Measurements from ENCODE around the gene SSRP1. TPM values are rescaled to one million over a fixed set of nuclear protein-coding genes. Genes with fewer than 3 reads are reported as not detected.

Gene SSRP1
- polyA plus RNA-seq, 1 donor from 2014 or later = 84.7 TPM

DNA sequence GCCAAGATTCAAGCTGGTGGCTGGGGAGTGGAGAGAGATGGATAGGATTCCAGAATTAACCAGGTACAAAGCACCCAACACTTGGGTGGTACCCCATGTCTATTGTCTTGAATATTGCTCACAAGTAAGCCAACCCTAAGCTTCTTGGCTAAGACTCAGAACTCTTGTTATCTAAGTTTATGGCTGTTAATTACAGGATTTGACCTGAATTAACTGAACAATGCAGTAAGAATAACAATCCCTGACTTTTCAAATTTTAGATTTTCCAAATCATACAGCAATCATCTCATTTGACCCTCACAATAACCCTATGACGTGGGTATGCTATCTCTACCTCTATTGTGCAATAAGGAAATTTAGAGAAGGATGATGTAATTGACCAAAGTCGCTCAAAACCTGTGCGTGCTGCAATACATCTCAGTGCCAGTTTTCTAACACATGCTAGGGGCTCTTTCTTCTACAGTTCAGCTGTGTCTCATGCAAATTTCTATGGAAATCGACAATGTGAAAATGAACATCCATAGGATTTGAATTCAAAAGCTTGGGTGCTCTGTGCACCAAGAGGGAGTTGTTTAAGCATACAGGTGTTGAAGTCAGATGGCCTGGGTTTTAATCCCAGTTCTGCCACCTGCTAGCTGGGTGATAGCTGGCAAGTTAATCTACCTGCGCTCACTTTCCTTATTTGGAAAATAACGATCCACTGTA is 58.6 kb downstream of the SSRP1 start:
- Histone ChIP-seq H3K27ac (ENCODE audit: low read length) (no peak overlapping the region), H3K9me3 (ENCODE audit: low read length) (no peaks in the 10 kb centered on the region), H3K27me3 (ENCODE audit: insufficient read depth, low read depth, low read length) (no peaks in the 10 kb centered on the region), H3K4me2 (ENCODE audit: low read length) (no peak overlapping the region), H4K20me1 (ENCODE audit: insufficient read depth) (no peaks in the 10 kb centered on the region), H3K9ac (ENCODE audit: low read length) (peak overlapping the region; percentile 3), H3F3A (ENCODE audit: insufficient read depth, low read length, poor library complexity, severe bottlenecking) (no peaks in the 10 kb centered on the region), H2AFZ (ENCODE audit: low read depth, low read length) (peak overlapping the region; percentile 51), H3K4me3 (ENCODE audit: low read length) (no peak overlapping the region), H3K79me2 (replicated peaks; ENCODE audit: insufficient read depth, low read length) (no peaks in the 10 kb centered on the region), H3K9me2 (ENCODE audit: insufficient read depth, low read length) (no peaks in the 10 kb centered on the region), H3K36me3 (ENCODE audit: insufficient read depth, low read length) (no peaks in the 10 kb centered on the region)
- TF ChIP-seq SMC3 (conservative IDR thresholded peaks at IDR 0.05; ENCODE audit: poor library complexity) (no peak), EZH2 (IDR thresholded peaks at IDR 0.05; ENCODE audit: borderline replicate concordance, insufficient read depth, low read length, poor library complexity, severe bottlenecking) (no peak), EP300 (conservative IDR thresholded peaks at IDR 0.05; ENCODE audit: poor library complexity, severe bottlenecking) (no peak), MXI1 (conservative IDR thresholded peaks at IDR 0.05; ENCODE audit: poor library complexity, severe bottlenecking) (no peak), RAD21 (conservative IDR thresholded peaks at IDR 0.05) (no peak), TAF1 (IDR thresholded peaks at IDR 0.05; ENCODE audit: low read depth) (no peak), POLR2AphosphoS5 (IDR thresholded peaks at IDR 0.05) (no peak)
- TF ChIP-seq, protein P1, sequence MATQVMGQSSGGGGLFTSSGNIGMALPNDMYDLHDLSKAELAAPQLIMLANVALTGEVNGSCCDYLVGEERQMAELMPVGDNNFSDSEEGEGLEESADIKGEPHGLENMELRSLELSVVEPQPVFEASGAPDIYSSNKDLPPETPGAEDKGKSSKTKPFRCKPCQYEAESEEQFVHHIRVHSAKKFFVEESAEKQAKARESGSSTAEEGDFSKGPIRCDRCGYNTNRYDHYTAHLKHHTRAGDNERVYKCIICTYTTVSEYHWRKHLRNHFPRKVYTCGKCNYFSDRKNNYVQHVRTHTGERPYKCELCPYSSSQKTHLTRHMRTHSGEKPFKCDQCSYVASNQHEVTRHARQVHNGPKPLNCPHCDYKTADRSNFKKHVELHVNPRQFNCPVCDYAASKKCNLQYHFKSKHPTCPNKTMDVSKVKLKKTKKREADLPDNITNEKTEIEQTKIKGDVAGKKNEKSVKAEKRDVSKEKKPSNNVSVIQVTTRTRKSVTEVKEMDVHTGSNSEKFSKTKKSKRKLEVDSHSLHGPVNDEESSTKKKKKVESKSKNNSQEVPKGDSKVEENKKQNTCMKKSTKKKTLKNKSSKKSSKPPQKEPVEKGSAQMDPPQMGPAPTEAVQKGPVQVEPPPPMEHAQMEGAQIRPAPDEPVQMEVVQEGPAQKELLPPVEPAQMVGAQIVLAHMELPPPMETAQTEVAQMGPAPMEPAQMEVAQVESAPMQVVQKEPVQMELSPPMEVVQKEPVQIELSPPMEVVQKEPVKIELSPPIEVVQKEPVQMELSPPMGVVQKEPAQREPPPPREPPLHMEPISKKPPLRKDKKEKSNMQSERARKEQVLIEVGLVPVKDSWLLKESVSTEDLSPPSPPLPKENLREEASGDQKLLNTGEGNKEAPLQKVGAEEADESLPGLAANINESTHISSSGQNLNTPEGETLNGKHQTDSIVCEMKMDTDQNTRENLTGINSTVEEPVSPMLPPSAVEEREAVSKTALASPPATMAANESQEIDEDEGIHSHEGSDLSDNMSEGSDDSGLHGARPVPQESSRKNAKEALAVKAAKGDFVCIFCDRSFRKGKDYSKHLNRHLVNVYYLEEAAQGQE (IDR thresholded peaks at IDR 0.05; ENCODE audit: borderline replicate concordance) = no peak

DNA sequence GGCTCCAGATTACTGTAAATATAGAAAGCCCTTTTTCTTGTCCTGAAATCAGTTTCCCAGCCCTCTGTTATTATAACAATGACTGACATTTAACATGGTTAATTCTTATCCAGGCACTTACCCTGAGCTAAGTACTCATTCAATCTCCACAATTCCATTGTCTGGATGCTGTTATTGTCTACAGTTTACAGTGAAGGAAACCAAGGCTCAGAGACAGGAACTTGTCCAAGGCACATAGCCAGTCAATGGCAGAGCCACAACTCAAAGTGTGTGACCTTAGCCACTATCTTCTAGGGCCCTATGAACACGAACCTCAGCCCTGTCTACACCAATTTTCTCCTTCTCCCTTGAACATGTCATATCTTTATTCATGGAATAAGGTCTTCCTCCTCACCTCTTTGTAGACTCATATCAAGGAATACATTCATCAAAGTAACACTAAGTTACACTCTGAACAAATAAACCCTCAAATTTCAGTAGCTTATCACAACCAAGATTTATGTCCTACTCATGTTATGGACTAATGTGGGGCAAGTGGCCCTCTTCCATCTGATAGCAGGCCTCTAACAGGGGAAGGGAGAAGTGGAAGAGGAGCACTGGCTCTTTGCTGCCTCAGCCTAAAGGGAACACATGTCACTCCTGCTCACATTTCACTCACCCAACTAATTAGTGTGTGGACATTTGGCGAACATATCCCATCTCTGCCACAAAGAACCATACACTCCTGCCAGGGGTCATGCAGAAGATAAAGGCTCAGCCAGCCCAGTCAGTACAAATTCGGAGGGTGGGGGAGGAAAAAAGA is 59.3 kb downstream of the SSRP1 start:
- no peaks in the 10 kb centered on the region for H3K9me3 ChIP-seq (ENCODE audit: low read length)
- no peak overlapping the region for H3K4me2 ChIP-seq (ENCODE audit: low read length)
- no peaks in the 10 kb centered on the region for H3K79me2 ChIP-seq (replicated peaks; ENCODE audit: insufficient read depth, low read length)
- TF ChIP-seq MXI1 (conservative IDR thresholded peaks at IDR 0.05; ENCODE audit: poor library complexity, severe bottlenecking) (no peak), EP300 (conservative IDR thresholded peaks at IDR 0.05; ENCODE audit: poor library complexity, severe bottlenecking) (no peak)
- TF ChIP-seq, protein P1 (IDR thresholded peaks at IDR 0.05; ENCODE audit: borderline replicate concordance) = no peak
- no peaks in the 10 kb centered on the region for H3K36me3 ChIP-seq (ENCODE audit: insufficient read depth, low read length)
- no peak overlapping the region for H3K9ac ChIP-seq (ENCODE audit: low read length)
- no peak overlapping the region for H3K27ac ChIP-seq (ENCODE audit: low read length)
- no peak overlapping the region for H3K4me3 ChIP-seq (ENCODE audit: low read length)
- H4K20me1 ChIP-seq (ENCODE audit: insufficient read depth) = no peaks in the 10 kb centered on the region
- H2AFZ ChIP-seq (ENCODE audit: low read depth, low read length) = no peak overlapping the region
- no peaks in the 10 kb centered on the region for H3K27me3 ChIP-seq (ENCODE audit: insufficient read depth, low read depth, low read length)
- H3F3A ChIP-seq (ENCODE audit: insufficient read depth, low read length, poor library complexity, severe bottlenecking) = no peaks in the 10 kb centered on the region
- H3K9me2 ChIP-seq (ENCODE audit: insufficient read depth, low read length) = no peaks in the 10 kb centered on the region

Other genes starting within 250 kb of the SSRP1 start
- 2.8 and 3.3 TPM in 2 replicates for gene LRRC55, start 153.9 kb downstream of the SSRP1 start, polyA plus RNA-seq
- not detected in 2 replicates for gene APLNR, start 98.6 kb downstream of the SSRP1 start, polyA plus RNA-seq
- 8.9 and 9.4 TPM in 2 replicates for gene TNKS1BP1, start 10.9 kb downstream of the SSRP1 start, polyA plus RNA-seq
- gene P2RX3, start 2.5 kb upstream of the SSRP1 start, polyA plus RNA-seq = not detected in 2 replicates
- gene PRG3, start 45.3 kb upstream of the SSRP1 start, polyA plus RNA-seq = not detected in 2 replicates
- not detected in 2 replicates for gene PRG2, start 54.8 kb upstream of the SSRP1 start, polyA plus RNA-seq
- gene SLC43A3, start 91.2 kb upstream of the SSRP1 start, polyA plus RNA-seq = 0.33 TPM in 1 of 2 replicates, not detected in the other
- 0.24 and 0.66 TPM in 2 replicates for gene RTN4RL2, start 124.6 kb upstream of the SSRP1 start, polyA plus RNA-seq
- gene SLC43A1, start 179.8 kb upstream of the SSRP1 start, polyA plus RNA-seq = 2.5 and 3.3 TPM in 2 replicates
- 63.6 and 69.5 TPM in 2 replicates for gene TIMM10, start 194.9 kb upstream of the SSRP1 start, polyA plus RNA-seq
- not detected in 2 replicates for gene SMTNL1, start 201.7 kb upstream of the SSRP1 start, polyA plus RNA-seq
- 88.0 and 101 TPM in 2 replicates for gene UBE2L6, start 231.8 kb upstream of the SSRP1 start, polyA plus RNA-seq

Measured in neural cell (in vitro differentiated cells).